Type B pancreatic cell (in vitro differentiated cells): Measurements from ENCODE around the gene MAPK8IP3. TPM values are rescaled to one million over a fixed set of nuclear protein-coding genes. Genes with fewer than 3 reads are reported as not detected.

ENCODE experiments used
- DNase-seq: peaks from one replicate; pipeline ENCODE4 v3.0.0; 2021; ENCODE audit warnings: mixed read lengths; ENCODE audit not compliant: unreplicated experiment; ENCODE audit errors: extremely low spot score
- H3K27ac Mint-ChIP-seq: 2 replicates; pipeline ENCODE4 v1.8.0; 2021; ENCODE audit warnings: mild to moderate bottlenecking, mixed read lengths
- H3K27me3 Mint-ChIP-seq: 2 replicates; pipeline ENCODE4 v1.8.0; 2021; ENCODE audit warnings: mixed read lengths
- H3K36me3 Mint-ChIP-seq: 2 replicates; pipeline ENCODE4 v1.8.0; 2021; ENCODE audit warnings: mixed read lengths
- H3K4me1 Mint-ChIP-seq: one replicate; pipeline ENCODE4 v1.8.0; 2021; ENCODE audit warnings: mixed read lengths; ENCODE audit not compliant: unreplicated experiment
- H3K4me3 Mint-ChIP-seq: 2 replicates; pipeline ENCODE4 v1.8.0; 2021; ENCODE audit warnings: mild to moderate bottlenecking, mixed read lengths
- H3K9me3 Mint-ChIP-seq: 2 replicates; pipeline ENCODE4 v1.8.0; 2021; ENCODE audit warnings: mixed read lengths
- CTCF ChIP-seq: fragments of 200-600 bp; sonication (generic); conservative IDR thresholded peaks from 2 replicates; pipeline ENCODE4 v1.5.0; 2021; ENCODE audit warnings: antibody characterized with exemption, mild to moderate bottlenecking
- total RNA-seq: library from RNA; stranded (reverse); gene quantifications from 2 replicates; pipeline ENCODE4 v1.2.1, GENCODE V29; 2021; ENCODE audit warnings: low replicate concordance

The MAPK8IP3 gene
- total RNA-seq, 1 donor from 2014 or later, result 97.5 TPM

GRCh38 chr16:1708083-1708767 is 2.2 kb downstream of the MAPK8IP3 start:
- no peaks in the 10 kb centered on the region for H3K36me3 Mint-ChIP-seq
- H3K4me1 Mint-ChIP-seq, result peaks cover 21% of the 10 kb centered on the region
- no peak overlapping the region for H3K27ac Mint-ChIP-seq
- no peak for TF ChIP-seq CTCF
- H3K4me3 Mint-ChIP-seq, result peak overlapping the region; percentile 90
- H3K9me3 Mint-ChIP-seq, result no peaks in the 10 kb centered on the region
- no peak for DNase-seq
- H3K27me3 Mint-ChIP-seq, result no peaks in the 10 kb centered on the region

DNA sequence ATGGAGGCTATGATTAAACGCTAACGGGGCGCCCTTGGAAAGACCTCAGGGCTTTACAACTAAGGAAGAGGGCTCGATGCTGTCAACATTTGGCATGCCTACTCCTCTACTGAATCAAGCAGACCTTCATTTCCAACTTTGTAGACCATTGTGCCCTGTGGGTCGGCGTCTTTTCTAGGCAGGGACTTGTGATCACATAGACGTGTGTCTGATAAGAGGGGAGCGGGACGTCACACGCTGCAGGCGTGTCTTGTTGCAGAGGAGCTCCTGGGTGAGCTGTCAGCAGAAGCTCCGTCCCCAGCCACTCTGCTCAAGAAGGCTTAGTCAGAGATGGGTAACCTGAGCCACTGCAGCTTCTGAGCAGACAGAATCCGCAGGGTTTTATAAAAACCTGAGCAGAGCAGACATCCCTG is 2.8 kb downstream of the MAPK8IP3 start:
- Mint-ChIP-seq H3K36me3 (no peaks in the 10 kb centered on the region), H3K9me3 (no peaks in the 10 kb centered on the region), H3K27ac (no peak overlapping the region), H3K27me3 (no peaks in the 10 kb centered on the region), H3K4me1 (peaks cover 24% of the 10 kb centered on the region), H3K4me3 (peak overlapping the region; percentile 52)
- DNase-seq, result no peak
- no peak for TF ChIP-seq CTCF

- Mint-ChIP-seq H3K27me3 (no peaks in the 10 kb centered on the region), H3K27ac (no peak overlapping the region), H3K4me1 (peaks cover 29% of the 10 kb centered on the region), H3K4me3 (no peak overlapping the region), H3K36me3 (no peaks in the 10 kb centered on the region), H3K9me3 (no peaks in the 10 kb centered on the region)
- no peak for TF ChIP-seq CTCF
- DNase-seq, result no peak
Observed at GRCh38 chr16:1709356-1709755, 3.4 kb downstream of the MAPK8IP3 start.

GRCh38 chr16:1710811-1711507 is 5.0 kb downstream of the MAPK8IP3 start:
- Mint-ChIP-seq H3K9me3 (no peaks in the 10 kb centered on the region), H3K36me3 (no peaks in the 10 kb centered on the region), H3K27me3 (no peaks in the 10 kb centered on the region), H3K27ac (no peak overlapping the region), H3K4me1 (peaks cover 29% of the 10 kb centered on the region), H3K4me3 (no peak overlapping the region)
- TF ChIP-seq CTCF, result no peak
- no peak for DNase-seq

DNA sequence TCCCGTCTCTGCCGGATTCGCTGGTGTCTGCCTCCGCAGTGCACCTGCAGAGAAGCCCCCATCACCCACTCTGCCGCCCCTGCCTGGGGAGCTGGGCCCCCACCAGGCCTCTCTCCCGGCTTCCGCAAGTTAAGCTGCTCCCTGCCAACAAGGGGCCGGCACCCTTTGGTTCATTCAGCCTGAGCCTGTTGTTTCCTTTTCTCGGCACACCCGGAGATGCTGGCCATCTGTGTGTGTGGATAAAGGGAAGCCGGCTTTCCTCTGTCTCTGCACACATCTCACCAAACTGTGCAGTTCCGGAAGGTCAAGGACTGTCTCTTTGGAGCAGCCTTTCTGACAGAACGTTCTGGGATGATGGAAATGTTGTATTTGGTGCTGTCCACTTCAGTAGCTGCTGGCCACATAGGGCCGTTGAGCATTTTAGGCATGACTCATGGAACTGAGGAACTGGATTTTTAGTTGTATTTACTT is 6.8 kb downstream of the MAPK8IP3 start:
- DNase-seq, result no peak
- Mint-ChIP-seq H3K36me3 (no peaks in the 10 kb centered on the region), H3K27me3 (no peaks in the 10 kb centered on the region), H3K27ac (no peak overlapping the region), H3K9me3 (no peaks in the 10 kb centered on the region), H3K4me3 (no peak overlapping the region), H3K4me1 (peaks cover 22% of the 10 kb centered on the region)
- TF ChIP-seq CTCF, result no peak
